ENCODE data around the gene ZBTB16. TPM values are rescaled to one million over a fixed set of nuclear protein-coding genes. Genes with fewer than 3 reads are reported as not detected.

The ZBTB16 gene
- total RNA-seq, 1 experiment from 2014 or later: 0.44 TPM

DNA sequence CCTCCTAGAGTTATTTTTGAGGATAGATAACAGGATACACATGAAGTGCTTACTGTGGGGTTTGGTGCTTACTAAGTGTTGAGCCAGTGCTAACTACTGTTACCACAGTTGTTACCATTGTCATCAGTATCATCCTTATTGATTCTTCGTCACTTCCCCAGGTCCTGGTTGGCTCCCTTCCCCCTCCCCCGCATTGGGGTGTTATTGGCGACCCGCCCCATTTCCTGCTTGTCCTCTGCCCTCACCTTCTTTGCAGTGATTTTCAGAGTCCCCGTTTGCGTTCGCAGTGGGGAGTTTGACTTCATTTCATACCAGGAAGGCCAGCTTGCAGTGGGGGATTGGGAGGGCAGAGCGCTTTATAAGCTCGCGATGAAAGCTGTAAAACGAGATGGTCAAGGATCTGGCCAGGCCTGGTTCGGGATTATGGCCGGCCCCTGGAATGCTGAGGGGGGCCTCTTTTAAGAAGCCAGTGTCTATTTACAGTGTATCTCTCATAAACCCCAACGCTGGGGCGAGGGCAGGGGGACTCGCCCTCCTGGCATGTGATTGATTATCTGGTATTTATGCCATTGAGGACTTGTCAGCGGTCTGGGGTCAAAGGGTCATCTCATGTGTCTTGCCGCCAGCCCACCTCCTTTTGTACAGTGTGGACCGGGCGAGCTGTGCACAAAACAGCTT is 152.1 kb downstream of the ZBTB16 start:
- intact Hi-C loops (cut with micrococcal nuclease; ENCODE audit: unreplicated experiment): no loop called here
- H3K4me1 ChIP-seq (replicated peaks; ENCODE audit: insufficient read depth): no peaks in the 10 kb centered on the region
- H3K4me2 ChIP-seq: no peak overlapping the region
- no peak overlapping the region for H2AFZ ChIP-seq
- no TSS peak for BruUV-seq (replicated peaks)
- ChIA-PET CTCF (no interaction called here), POLR2A (ENCODE audit: unreplicated experiment) (no interaction called here)
- H3K9me2 ChIP-seq (ENCODE audit: insufficient read depth): no peaks in the 10 kb centered on the region
- H4K20me1 ChIP-seq (ENCODE audit: insufficient read depth): no peaks in the 10 kb centered on the region
- H3K79me2 ChIP-seq (ENCODE audit: low read depth): no peaks in the 10 kb centered on the region
- no peak overlapping the region for H3K4me3 ChIP-seq
- no peaks in the 10 kb centered on the region for H3K9me3 ChIP-seq (ENCODE audit: insufficient read depth, low read depth)
- H3K27me3 ChIP-seq (ENCODE audit: insufficient read depth, low read depth): peaks cover 99% of the 10 kb centered on the region
- no peaks in the 10 kb centered on the region for H3K36me3 ChIP-seq (ENCODE audit: low read depth)
- no peaks in the 10 kb centered on the region for H3F3A ChIP-seq (ENCODE audit: insufficient read depth, low read depth)
- no peak overlapping the region for H3K27ac ChIP-seq
- TF ChIP-seq, protein P1, sequence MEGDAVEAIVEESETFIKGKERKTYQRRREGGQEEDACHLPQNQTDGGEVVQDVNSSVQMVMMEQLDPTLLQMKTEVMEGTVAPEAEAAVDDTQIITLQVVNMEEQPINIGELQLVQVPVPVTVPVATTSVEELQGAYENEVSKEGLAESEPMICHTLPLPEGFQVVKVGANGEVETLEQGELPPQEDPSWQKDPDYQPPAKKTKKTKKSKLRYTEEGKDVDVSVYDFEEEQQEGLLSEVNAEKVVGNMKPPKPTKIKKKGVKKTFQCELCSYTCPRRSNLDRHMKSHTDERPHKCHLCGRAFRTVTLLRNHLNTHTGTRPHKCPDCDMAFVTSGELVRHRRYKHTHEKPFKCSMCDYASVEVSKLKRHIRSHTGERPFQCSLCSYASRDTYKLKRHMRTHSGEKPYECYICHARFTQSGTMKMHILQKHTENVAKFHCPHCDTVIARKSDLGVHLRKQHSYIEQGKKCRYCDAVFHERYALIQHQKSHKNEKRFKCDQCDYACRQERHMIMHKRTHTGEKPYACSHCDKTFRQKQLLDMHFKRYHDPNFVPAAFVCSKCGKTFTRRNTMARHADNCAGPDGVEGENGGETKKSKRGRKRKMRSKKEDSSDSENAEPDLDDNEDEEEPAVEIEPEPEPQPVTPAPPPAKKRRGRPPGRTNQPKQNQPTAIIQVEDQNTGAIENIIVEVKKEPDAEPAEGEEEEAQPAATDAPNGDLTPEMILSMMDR (conservative IDR thresholded peaks at IDR 0.05): no peak
- TF ChIP-seq EZH2 (IDR thresholded peaks at IDR 0.05; ENCODE audit: low read depth): no peak
- DNase-seq: no peak

DNA sequence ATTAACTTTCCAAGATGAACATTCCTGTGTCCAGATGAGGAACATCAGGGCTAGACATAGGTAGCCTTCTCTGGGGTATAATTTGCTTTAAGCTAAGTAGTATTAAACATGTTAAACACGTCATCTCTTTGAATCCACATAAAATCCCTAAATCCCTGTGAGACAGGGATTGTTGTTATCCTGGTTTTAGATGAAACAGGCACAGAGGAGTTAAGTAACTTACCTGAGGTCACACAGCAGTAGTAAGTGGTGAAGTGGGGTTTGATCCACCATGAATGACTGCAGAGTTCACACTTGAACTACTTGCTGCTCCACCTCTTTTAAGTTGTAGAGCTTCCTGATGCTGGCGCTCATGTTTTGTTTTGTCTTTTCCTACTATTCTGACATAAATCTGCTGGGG is 154.1 kb downstream of the ZBTB16 start:
- H3K79me2 ChIP-seq (ENCODE audit: low read depth): no peaks in the 10 kb centered on the region
- no TSS peak for BruUV-seq (replicated peaks)
- intact Hi-C loops (cut with micrococcal nuclease; ENCODE audit: unreplicated experiment): no loop called here
- no peaks in the 10 kb centered on the region for H4K20me1 ChIP-seq (ENCODE audit: insufficient read depth)
- ChIA-PET POLR2A (ENCODE audit: unreplicated experiment) (no interaction called here), CTCF (no interaction called here)
- H3F3A ChIP-seq (ENCODE audit: insufficient read depth, low read depth): no peaks in the 10 kb centered on the region
- H3K27me3 ChIP-seq (ENCODE audit: insufficient read depth, low read depth): peaks cover 99% of the 10 kb centered on the region
- no peak overlapping the region for H3K4me2 ChIP-seq
- no peak overlapping the region for H3K4me3 ChIP-seq
- H3K4me1 ChIP-seq (replicated peaks; ENCODE audit: insufficient read depth): no peaks in the 10 kb centered on the region
- H3K27ac ChIP-seq: no peak overlapping the region
- TF ChIP-seq, protein P1 (conservative IDR thresholded peaks at IDR 0.05): no peak
- no peak for TF ChIP-seq EZH2 (IDR thresholded peaks at IDR 0.05; ENCODE audit: low read depth)
- no peaks in the 10 kb centered on the region for H3K9me2 ChIP-seq (ENCODE audit: insufficient read depth)
- DNase-seq: no peak
- H3K36me3 ChIP-seq (ENCODE audit: low read depth): no peaks in the 10 kb centered on the region
- H2AFZ ChIP-seq: no peak overlapping the region
- no peaks in the 10 kb centered on the region for H3K9me3 ChIP-seq (ENCODE audit: insufficient read depth, low read depth)

DNA sequence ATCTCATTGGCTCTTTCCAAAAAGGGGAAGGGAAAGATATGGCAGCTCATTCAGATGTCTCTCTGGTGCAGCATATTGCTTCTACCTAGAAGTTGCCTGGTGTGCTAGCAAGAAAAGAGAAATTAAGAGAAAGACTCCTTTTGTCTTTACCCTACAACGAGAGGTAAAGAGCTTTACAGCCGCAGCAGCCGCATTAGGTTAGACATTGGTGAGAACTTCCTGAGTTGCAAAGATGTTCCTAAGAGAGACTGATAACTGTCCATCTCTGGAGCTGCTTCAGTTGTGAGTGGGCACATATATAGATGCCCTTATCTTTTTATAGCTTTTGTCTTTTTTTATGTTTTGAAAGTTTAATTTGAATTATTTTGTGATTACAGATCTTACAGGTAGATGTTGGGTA is 155.9 kb downstream of the ZBTB16 start:
- Histone ChIP-seq H3K27ac (no peak overlapping the region), H3K4me2 (no peak overlapping the region), H3K9me3 (ENCODE audit: insufficient read depth, low read depth) (no peaks in the 10 kb centered on the region), H3K4me1 (replicated peaks; ENCODE audit: insufficient read depth) (no peaks in the 10 kb centered on the region), H3K79me2 (ENCODE audit: low read depth) (no peaks in the 10 kb centered on the region), H3K4me3 (no peak overlapping the region), H3F3A (ENCODE audit: insufficient read depth, low read depth) (no peaks in the 10 kb centered on the region), H2AFZ (no peak overlapping the region), H3K36me3 (ENCODE audit: low read depth) (no peaks in the 10 kb centered on the region), H4K20me1 (ENCODE audit: insufficient read depth) (no peaks in the 10 kb centered on the region), H3K9me2 (ENCODE audit: insufficient read depth) (no peaks in the 10 kb centered on the region), H3K27me3 (ENCODE audit: insufficient read depth, low read depth) (peaks cover 99% of the 10 kb centered on the region)
- ChIA-PET POLR2A (ENCODE audit: unreplicated experiment) (interaction anchor here (0.5 kb wide), 1 partner anchor 143 kb away, joined by 3 read pairs; no protein-coding TSS in a partner anchor), CTCF (no interaction called here)
- no peak for DNase-seq
- no TSS peak for BruUV-seq (replicated peaks)
- no peak for TF ChIP-seq EZH2 (IDR thresholded peaks at IDR 0.05; ENCODE audit: low read depth)
- TF ChIP-seq, protein P1 (conservative IDR thresholded peaks at IDR 0.05): no peak
- intact Hi-C loops (cut with micrococcal nuclease; ENCODE audit: unreplicated experiment): no loop called here
